NT2/D1 (cell line): ENCODE results near the gene CDH16.

Experiments used
- SUZ12 ChIP-seq: IDR thresholded peaks from 2 replicates; pipeline ENCODE4 v1.6.1; 2011; ENCODE audit not compliant: insufficient read length, insufficient read depth; ENCODE audit errors: extremely low read depth
- YY1 ChIP-seq: IDR thresholded peaks from 2 replicates; pipeline ENCODE4 v1.6.1; 2011; ENCODE audit not compliant: insufficient read length, insufficient read depth
- ZNF274 ChIP-seq: IDR thresholded peaks from 2 replicates; pipeline ENCODE4 v1.6.1; 2011; ENCODE audit warnings: mild to moderate bottlenecking, low read depth, low read length

DNA sequence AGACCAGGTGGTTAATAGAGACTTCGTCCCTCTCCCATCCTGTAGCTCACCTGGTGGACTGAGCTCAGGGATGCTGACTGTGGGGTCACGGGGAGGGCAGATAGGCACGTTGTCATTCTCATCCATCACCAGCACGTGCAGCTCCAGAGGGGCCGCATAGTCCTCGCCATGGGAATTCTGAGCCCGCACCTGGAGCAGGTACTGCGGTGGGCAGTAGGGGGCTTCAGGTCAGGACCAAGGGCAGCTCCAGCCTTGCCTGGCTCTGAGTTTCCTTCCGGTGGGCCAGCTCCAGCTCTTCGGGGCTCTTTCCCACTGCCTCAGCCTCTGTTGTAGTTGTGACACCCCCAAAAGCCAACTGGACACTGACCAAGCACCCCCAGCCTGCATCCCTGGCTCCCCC, 5.6 kb downstream of the CDH16 start:
- TF ChIP-seq YY1 (no peak), ZNF274 (no peak), SUZ12 (no peak)
